Erythroblast (primary cell): ENCODE measurements around the gene MICOS13.

ENCODE experiments used
- GATA1 ChIP-seq: IDR thresholded peaks from 2 replicates; pipeline ENCODE4 v1.6.1; 2011; ENCODE audit warnings: low read depth, mild to moderate bottlenecking, control low read depth, low read length, moderate library complexity
- POLR2A ChIP-seq: IDR thresholded peaks from 2 replicates; pipeline ENCODE4 v1.6.1; 2011; ENCODE audit warnings: mild to moderate bottlenecking, low read length

DNA sequence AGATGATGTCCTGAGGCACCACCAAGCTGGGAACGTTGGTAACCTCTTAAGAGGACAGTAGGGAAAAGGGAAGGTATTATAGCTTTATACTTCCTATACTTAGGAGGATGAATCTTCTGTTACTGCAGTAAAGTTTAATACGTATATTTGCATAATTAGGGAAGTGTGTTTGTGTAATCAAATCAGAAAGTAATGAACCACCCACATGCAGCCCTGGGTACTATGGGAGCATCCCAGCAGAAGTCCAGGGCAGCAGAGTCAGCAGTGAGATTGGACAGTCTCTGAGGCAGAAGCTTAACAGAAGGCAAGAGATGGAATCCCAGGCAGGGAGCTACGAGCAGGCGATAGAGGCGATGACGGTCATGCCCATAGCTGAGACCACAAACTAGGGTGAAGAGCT lies 44.9 kb downstream of the MICOS13 start:
- no peak for TF ChIP-seq POLR2A
- TF ChIP-seq GATA1 = no peak
